HepG2 (cell line): ENCODE data around the gene DAZAP1. TPM values are rescaled to one million over a fixed set of nuclear protein-coding genes. Genes with fewer than 3 reads are reported as not detected.

Experiments used
- GPN1 ChIP-seq: sonication (generic); formaldehyde crosslinking; IDR thresholded peaks from 2 replicates; pipeline ENCODE4 v1.5.1; 2020; ENCODE audit warnings: missing genetic modification reagents, borderline replicate concordance
- HDAC2 ChIP-seq: sonication (generic); formaldehyde crosslinking; IDR thresholded peaks from 2 replicates; pipeline ENCODE4 v1.4.0; 2020; ENCODE audit warnings: missing genetic modification reagents
- MIER2 ChIP-seq: IDR thresholded peaks from 2 replicates; pipeline ENCODE4 v1.6.1; 2016; ENCODE audit warnings: missing biosample characterization, missing genetic modification reagents
- MXI1 ChIP-seq: IDR thresholded peaks from 3 replicates; pipeline ENCODE4 v1.6.1; 2012; ENCODE audit warnings: low read depth, low read length, inconsistent platforms, borderline replicate concordance
- XRCC5 ChIP-seq: fragments of 200-400 bp; formaldehyde crosslinking; optimal IDR thresholded peaks from 2 replicates; pipeline ENCODE3; 2017; ENCODE audit warnings: mild to moderate bottlenecking, low read length
- ZBTB20 ChIP-seq: sonication (generic); formaldehyde crosslinking; IDR thresholded peaks from 2 replicates; pipeline ENCODE4 v1.8.1; 2023; ENCODE audit warnings: missing genetic modification reagents, low read depth, mild to moderate bottlenecking, borderline replicate concordance
- ZNF383 ChIP-seq: sonication (generic); formaldehyde crosslinking; IDR thresholded peaks from 2 replicates; pipeline ENCODE4 v1.4.0; 2020; ENCODE audit warnings: missing genetic modification reagents, mild to moderate bottlenecking, borderline replicate concordance
- ZNF446 ChIP-seq: sonication (generic); formaldehyde crosslinking; IDR thresholded peaks from 2 replicates; pipeline ENCODE4 v1.5.0; 2020; ENCODE audit warnings: mild to moderate bottlenecking, missing genetic modification reagents
- ZNF569 ChIP-seq: sonication (generic); formaldehyde crosslinking; IDR thresholded peaks from 2 replicates; pipeline ENCODE4 v1.5.0; 2020; ENCODE audit warnings: mild to moderate bottlenecking, missing genetic modification reagents, moderate library complexity, borderline replicate concordance
- ZNF570 ChIP-seq: sonication (generic); formaldehyde crosslinking; IDR thresholded peaks from 2 replicates; pipeline ENCODE4 v1.4.0; 2020; ENCODE audit warnings: mild to moderate bottlenecking, missing genetic modification reagents, borderline replicate concordance
- ZNF572 ChIP-seq: sonication (generic); formaldehyde crosslinking; IDR thresholded peaks from 2 replicates; pipeline ENCODE4 v1.5.1; 2020; ENCODE audit warnings: mild to moderate bottlenecking, missing genetic modification reagents
- polyA plus RNA-seq, 8 experiments: library from polyadenylated mRNA; depleted of rRNA in 3 of 8; stranded (reverse) in 7 of 8; unstranded in 1 of 8; fragments of >200 nt; fragmentation: Illumina TruSeq in 4 of 8; extraction: Trizol in 4 of 8; gene quantifications; 2 replicates each; pipeline versions ENCODE4 v1.2.1 to v1.2.3, GENCODE V29; 2011 to 2016; ENCODE audit warnings: low read depth in 4 of 8, missing spikeins in 1 of 8, mixed read lengths in 1 of 8; ENCODE audit not compliant: insufficient read depth in 1 of 8
- total RNA-seq, 5 experiments: library from RNA; depleted of rRNA; stranded (reverse); fragments of >200 nt; fragmentation: Illumina TruSeq; extraction: Trizol; gene quantifications; 2 replicates each; pipeline ENCODE4 v1.2.3, GENCODE V29; 2016; ENCODE audit warnings: low read depth in 1 of 5
- TF ChIP-seq, protein P1 (sequence below): sonication (generic); formaldehyde crosslinking; IDR thresholded peaks from 2 replicates; pipeline ENCODE4 v1.4.0; 2020; ENCODE audit warnings: missing genetic modification reagents
- TF ChIP-seq, protein P2 (sequence below): sonication (generic); formaldehyde crosslinking; IDR thresholded peaks from 2 replicates; pipeline ENCODE4 v1.4.0; 2020; ENCODE audit warnings: mild to moderate bottlenecking, missing genetic modification reagents
- TF ChIP-seq, protein P3 (sequence below): sonication (generic); formaldehyde crosslinking; IDR thresholded peaks from 2 replicates; pipeline ENCODE4 v1.4.0; 2020; ENCODE audit warnings: mild to moderate bottlenecking, missing genetic modification reagents, borderline replicate concordance
- TF ChIP-seq, protein P4 (sequence below): sonication (generic); formaldehyde crosslinking; IDR thresholded peaks from 2 replicates; pipeline ENCODE4 v1.4.0; 2020; ENCODE audit warnings: missing genetic modification reagents, mild to moderate bottlenecking, borderline replicate concordance
- TF ChIP-seq, protein P5 (sequence below): IDR thresholded peaks from 2 replicates; pipeline ENCODE4 v1.6.1; 2016

Gene DAZAP1
- total and polyA plus RNA-seq, 2 of the 13 experiments (the other 11 are each of a cell fraction or from before 2014, with no cell fraction given): 63.3 to 79.2 TPM

DNA sequence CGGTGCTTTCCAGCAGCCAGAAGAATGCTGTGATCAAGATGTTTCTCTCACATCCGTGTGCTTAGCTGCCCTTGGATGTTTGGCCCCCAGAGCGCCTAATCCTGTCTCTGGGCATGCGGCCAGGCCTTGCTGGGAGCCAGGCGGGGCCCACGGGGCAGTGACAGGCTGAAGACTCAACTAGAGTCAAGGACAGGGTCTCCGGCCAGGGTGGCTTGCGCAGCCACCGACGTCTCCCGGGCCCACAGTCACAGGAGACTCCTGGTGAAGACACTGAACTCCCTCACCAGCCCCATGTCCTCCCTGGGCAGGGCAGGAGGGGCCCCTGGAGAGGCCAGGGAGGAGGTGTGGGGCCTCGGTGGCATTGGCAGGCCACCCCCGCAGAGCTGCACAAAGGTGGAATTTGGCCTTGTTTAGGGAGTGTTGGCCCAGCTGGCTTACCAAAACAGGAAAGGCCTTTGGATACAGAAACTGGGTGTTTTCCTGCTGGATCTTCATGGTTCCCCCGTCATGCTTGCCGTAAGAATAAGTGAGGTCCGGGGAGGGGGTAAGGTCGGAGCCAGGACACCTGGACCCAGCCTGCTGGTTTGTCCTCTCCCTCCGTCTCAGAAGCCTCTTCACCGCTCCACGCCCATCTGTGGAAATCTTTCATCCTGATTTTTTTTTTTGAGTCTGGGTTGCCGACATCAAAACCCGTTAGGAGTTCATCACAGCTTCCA lies 33.7 kb upstream of the DAZAP1 start (continued):
- TF ChIP-seq, protein P1, sequence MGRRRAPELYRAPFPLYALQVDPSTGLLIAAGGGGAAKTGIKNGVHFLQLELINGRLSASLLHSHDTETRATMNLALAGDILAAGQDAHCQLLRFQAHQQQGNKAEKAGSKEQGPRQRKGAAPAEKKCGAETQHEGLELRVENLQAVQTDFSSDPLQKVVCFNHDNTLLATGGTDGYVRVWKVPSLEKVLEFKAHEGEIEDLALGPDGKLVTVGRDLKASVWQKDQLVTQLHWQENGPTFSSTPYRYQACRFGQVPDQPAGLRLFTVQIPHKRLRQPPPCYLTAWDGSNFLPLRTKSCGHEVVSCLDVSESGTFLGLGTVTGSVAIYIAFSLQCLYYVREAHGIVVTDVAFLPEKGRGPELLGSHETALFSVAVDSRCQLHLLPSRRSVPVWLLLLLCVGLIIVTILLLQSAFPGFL (CRISPR knock-in tag): no peak
- TF ChIP-seq, protein P2, sequence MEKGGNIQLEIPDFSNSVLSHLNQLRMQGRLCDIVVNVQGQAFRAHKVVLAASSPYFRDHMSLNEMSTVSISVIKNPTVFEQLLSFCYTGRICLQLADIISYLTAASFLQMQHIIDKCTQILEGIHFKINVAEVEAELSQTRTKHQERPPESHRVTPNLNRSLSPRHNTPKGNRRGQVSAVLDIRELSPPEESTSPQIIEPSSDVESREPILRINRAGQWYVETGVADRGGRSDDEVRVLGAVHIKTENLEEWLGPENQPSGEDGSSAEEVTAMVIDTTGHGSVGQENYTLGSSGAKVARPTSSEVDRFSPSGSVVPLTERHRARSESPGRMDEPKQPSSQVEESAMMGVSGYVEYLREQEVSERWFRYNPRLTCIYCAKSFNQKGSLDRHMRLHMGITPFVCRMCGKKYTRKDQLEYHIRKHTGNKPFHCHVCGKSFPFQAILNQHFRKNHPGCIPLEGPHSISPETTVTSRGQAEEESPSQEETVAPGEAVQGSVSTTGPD (CRISPR knock-in tag): peak; percentile 86
- TF ChIP-seq ZNF446 (CRISPR knock-in tag): 0 out of 2 replicates have a peak, but pooled peaks have one; percentile 6
- TF ChIP-seq, protein P3, sequence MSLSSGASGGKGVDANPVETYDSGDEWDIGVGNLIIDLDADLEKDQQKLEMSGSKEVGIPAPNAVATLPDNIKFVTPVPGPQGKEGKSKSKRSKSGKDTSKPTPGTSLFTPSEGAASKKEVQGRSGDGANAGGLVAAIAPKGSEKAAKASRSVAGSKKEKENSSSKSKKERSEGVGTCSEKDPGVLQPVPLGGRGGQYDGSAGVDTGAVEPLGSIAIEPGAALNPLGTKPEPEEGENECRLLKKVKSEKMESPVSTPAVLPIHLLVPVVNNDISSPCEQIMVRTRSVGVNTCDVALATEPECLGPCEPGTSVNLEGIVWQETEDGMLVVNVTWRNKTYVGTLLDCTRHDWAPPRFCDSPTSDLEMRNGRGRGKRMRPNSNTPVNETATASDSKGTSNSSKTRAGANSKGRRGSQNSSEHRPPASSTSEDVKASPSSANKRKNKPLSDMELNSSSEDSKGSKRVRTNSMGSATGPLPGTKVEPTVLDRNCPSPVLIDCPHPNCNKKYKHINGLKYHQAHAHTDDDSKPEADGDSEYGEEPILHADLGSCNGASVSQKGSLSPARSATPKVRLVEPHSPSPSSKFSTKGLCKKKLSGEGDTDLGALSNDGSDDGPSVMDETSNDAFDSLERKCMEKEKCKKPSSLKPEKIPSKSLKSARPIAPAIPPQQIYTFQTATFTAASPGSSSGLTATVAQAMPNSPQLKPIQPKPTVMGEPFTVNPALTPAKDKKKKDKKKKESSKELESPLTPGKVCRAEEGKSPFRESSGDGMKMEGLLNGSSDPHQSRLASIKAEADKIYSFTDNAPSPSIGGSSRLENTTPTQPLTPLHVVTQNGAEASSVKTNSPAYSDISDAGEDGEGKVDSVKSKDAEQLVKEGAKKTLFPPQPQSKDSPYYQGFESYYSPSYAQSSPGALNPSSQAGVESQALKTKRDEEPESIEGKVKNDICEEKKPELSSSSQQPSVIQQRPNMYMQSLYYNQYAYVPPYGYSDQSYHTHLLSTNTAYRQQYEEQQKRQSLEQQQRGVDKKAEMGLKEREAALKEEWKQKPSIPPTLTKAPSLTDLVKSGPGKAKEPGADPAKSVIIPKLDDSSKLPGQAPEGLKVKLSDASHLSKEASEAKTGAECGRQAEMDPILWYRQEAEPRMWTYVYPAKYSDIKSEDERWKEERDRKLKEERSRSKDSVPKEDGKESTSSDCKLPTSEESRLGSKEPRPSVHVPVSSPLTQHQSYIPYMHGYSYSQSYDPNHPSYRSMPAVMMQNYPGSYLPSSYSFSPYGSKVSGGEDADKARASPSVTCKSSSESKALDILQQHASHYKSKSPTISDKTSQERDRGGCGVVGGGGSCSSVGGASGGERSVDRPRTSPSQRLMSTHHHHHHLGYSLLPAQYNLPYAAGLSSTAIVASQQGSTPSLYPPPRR: peak; percentile 76
- no peak; the same call in 1 of the 2 replicates for TF ChIP-seq ZNF570 (CRISPR knock-in tag)
- TF ChIP-seq ZBTB20: peak; percentile 57; the same call in 1 of the 2 replicates
- TF ChIP-seq ZNF383 (CRISPR knock-in tag): no peak
- TF ChIP-seq HDAC2 (CRISPR knock-in tag): peak; percentile 92
- no peak for TF ChIP-seq ZNF569 (CRISPR knock-in tag)
- no peak for TF ChIP-seq GPN1
- no peak; the same call in 1 of the 2 replicates for TF ChIP-seq MIER2 (CRISPR knock-in tag)
- peak; percentile 46 for TF ChIP-seq XRCC5
- TF ChIP-seq, protein P4, sequence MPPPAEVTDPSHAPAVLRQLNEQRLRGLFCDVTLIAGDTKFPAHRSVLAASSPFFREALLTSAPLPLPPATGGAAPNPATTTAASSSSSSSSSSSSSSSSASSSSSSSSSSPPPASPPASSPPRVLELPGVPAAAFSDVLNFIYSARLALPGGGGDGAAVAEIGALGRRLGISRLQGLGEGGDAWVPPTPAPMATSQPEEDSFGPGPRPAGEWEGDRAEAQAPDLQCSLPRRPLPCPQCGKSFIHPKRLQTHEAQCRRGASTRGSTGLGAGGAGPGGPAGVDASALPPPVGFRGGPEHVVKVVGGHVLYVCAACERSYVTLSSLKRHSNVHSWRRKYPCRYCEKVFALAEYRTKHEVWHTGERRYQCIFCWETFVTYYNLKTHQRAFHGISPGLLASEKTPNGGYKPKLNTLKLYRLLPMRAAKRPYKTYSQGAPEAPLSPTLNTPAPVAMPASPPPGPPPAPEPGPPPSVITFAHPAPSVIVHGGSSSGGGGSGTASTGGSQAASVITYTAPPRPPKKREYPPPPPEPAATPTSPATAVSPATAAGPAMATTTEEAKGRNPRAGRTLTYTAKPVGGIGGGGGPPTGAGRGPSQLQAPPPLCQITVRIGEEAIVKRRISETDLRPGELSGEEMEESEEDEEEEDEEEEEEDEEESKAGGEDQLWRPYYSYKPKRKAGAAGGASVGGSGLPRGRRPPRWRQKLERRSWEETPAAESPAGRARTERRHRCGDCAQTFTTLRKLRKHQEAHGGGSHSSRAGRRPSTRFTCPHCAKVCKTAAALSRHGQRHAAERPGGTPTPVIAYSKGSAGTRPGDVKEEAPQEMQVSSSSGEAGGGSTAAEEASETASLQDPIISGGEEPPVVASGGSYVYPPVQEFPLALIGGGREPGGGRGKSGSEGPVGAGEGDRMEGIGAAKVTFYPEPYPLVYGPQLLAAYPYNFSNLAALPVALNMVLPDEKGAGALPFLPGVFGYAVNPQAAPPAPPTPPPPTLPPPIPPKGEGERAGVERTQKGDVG (CRISPR knock-in tag): 0 out of 2 replicates have a peak, but pooled peaks have one; percentile 20
- TF ChIP-seq, protein P5, sequence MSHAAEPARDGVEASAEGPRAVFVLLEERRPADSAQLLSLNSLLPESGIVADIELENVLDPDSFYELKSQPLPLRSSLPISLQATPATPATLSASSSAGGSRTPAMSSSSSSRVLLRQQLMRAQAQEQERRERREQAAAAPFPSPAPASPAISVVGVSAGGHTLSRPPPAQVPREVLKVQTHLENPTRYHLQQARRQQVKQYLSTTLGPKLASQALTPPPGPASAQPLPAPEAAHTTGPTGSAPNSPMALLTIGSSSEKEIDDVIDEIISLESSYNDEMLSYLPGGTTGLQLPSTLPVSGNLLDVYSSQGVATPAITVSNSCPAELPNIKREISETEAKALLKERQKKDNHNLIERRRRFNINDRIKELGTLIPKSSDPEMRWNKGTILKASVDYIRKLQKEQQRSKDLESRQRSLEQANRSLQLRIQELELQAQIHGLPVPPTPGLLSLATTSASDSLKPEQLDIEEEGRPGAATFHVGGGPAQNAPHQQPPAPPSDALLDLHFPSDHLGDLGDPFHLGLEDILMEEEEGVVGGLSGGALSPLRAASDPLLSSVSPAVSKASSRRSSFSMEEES (CRISPR knock-in tag): 0 out of 2 replicates have a peak, but pooled peaks have one; percentile 49
- TF ChIP-seq MXI1: peak; percentile 63; the same call in 1 of the 3 replicates
- no peak for TF ChIP-seq ZNF572
